AG04450 (cell line): ENCODE measurements around the gene TMEM168. TPM values are rescaled to one million over a fixed set of nuclear protein-coding genes. Genes with fewer than 3 reads are reported as not detected.

Experiments used
- CTCF ChIA-PET: fragments of 300-600, 350-600 bp; formaldehyde crosslinking; extraction: SDS; loops from one replicate; lab custom pipeline; 2022; ENCODE audit warnings: antibody characterized with exemption, inconsistent platforms; lab: Charles Lee
- POLR2A ChIA-PET: fragments of 350-600 bp; formaldehyde crosslinking; extraction: SDS; loops from one replicate; lab custom pipeline; 2021; ENCODE audit warnings: antibody characterized with exemption, inconsistent platforms; lab: Yijun Ruan, JAX
- DNase-seq: peaks from one replicate; pipeline ENCODE4 v3.0.0-alpha.2; 2011; ENCODE audit warnings: low read depth, low spot score
- H3K27ac ChIP-seq: one replicate; pipeline ENCODE4 v1.5.1; 2012; ENCODE audit warnings: low read depth, low read length, control low read depth
- H3K27me3 ChIP-seq: one replicate; pipeline ENCODE4 v1.6.0; 2012; ENCODE audit warnings: low read length; ENCODE audit not compliant: control insufficient read depth, insufficient read depth
- H3K4me3 ChIP-seq: 2 replicates; pipeline ENCODE4 v1.5.1; 2011; ENCODE audit warnings: mild to moderate bottlenecking, low read depth, low read length, control low read depth
- H3K9me3 ChIP-seq: 2 replicates; pipeline ENCODE4 v1.5.1; 2012; ENCODE audit warnings: low read length; ENCODE audit not compliant: control insufficient read depth, insufficient read depth
- polyA plus RNA-seq: library from polyadenylated mRNA; depleted of rRNA; stranded (reverse); fragments of >200 nt; gene quantifications from 2 replicates; pipeline ENCODE4 v1.2.3, GENCODE V29; 2011
- TF ChIP-seq, protein P1 (sequence below): IDR thresholded peaks from 2 replicates; pipeline ENCODE4 v1.5.1; 2011; ENCODE audit warnings: low read depth, low read length, control low read depth, inconsistent platforms

Gene TMEM168
- polyA plus RNA-seq, 1 experiment = 34.9 TPM

- TF ChIP-seq, protein P1, sequence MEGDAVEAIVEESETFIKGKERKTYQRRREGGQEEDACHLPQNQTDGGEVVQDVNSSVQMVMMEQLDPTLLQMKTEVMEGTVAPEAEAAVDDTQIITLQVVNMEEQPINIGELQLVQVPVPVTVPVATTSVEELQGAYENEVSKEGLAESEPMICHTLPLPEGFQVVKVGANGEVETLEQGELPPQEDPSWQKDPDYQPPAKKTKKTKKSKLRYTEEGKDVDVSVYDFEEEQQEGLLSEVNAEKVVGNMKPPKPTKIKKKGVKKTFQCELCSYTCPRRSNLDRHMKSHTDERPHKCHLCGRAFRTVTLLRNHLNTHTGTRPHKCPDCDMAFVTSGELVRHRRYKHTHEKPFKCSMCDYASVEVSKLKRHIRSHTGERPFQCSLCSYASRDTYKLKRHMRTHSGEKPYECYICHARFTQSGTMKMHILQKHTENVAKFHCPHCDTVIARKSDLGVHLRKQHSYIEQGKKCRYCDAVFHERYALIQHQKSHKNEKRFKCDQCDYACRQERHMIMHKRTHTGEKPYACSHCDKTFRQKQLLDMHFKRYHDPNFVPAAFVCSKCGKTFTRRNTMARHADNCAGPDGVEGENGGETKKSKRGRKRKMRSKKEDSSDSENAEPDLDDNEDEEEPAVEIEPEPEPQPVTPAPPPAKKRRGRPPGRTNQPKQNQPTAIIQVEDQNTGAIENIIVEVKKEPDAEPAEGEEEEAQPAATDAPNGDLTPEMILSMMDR = no peak
- ChIA-PET CTCF (interaction anchor here (0.9 kb wide), 1 partner anchor 141 kb away, joined by 3 read pairs; no protein-coding TSS in a partner anchor), POLR2A (no interaction called here)
- DNase-seq = no peak
- no peaks in the 10 kb centered on the region for H3K9me3 ChIP-seq
- no peak overlapping the region for H3K27ac ChIP-seq
- no peaks in the 10 kb centered on the region for H3K27me3 ChIP-seq
- no peak overlapping the region for H3K4me3 ChIP-seq
These were observed 75.3 kb downstream of the TMEM168 start for GRCh38 chr7:112714917-112715316.
